GM13977 (cell line): ENCODE measurements around the gene GART.

Experiments
- DNase-seq: peaks from one replicate; pipeline ENCODE4 v3.0.0; 2012; ENCODE audit warnings: low spot score
- in situ Hi-C: fragments of 300-500 bp; cut with MboI; formaldehyde crosslinking; loops from one replicate; pipeline ENCODE4 v1.12.0; 2022; ENCODE audit warnings: low sequenced_read_pairs, low pct_unique_long_range_greater_than_20kb, mixed read lengths, inconsistent platforms; ENCODE audit not compliant: unreplicated experiment
- TF ChIP-seq, protein P1 (sequence below): IDR thresholded peaks from 2 replicates; pipeline ENCODE4 v1.5.1; 2012; ENCODE audit warnings: mild to moderate bottlenecking, control low read depth; ENCODE audit not compliant: insufficient read depth; ENCODE audit errors: extremely low read depth, missing control alignments

The GART gene

DNA sequence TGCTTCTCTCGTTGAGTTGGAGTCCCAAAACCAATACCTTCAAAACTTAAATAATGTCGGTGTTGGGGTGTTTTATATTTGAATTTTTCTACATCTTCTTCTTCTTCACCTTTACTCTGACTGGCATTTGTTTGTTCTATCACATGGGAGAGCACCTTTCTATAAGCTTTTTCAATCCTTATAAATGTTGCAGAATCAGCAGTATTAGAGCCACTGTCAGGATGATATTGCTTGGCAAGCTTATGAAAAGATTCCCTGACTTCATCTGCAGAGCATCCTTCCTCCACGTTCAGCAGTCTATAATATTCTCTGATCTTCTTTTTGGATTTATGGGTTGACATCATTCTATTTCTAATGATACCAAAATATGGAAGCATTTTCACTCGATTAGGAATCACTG lies 53.0 kb downstream of the GART start:
- DNase-seq, result no peak

GRCh38 chr21:33487996-33488395 lies 53.9 kb downstream of the GART start:
- in situ Hi-C loops, result no loop called here
- TF ChIP-seq, protein P1, sequence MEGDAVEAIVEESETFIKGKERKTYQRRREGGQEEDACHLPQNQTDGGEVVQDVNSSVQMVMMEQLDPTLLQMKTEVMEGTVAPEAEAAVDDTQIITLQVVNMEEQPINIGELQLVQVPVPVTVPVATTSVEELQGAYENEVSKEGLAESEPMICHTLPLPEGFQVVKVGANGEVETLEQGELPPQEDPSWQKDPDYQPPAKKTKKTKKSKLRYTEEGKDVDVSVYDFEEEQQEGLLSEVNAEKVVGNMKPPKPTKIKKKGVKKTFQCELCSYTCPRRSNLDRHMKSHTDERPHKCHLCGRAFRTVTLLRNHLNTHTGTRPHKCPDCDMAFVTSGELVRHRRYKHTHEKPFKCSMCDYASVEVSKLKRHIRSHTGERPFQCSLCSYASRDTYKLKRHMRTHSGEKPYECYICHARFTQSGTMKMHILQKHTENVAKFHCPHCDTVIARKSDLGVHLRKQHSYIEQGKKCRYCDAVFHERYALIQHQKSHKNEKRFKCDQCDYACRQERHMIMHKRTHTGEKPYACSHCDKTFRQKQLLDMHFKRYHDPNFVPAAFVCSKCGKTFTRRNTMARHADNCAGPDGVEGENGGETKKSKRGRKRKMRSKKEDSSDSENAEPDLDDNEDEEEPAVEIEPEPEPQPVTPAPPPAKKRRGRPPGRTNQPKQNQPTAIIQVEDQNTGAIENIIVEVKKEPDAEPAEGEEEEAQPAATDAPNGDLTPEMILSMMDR, result no peak
- DNase-seq, result no peak

More for the DNA sequence above, 53.0 kb downstream of the GART start:
- in situ Hi-C loops, result no loop called here
- TF ChIP-seq, protein P1, result no peak

GRCh38 chr21:33481314-33481943 lies 60.5 kb downstream of the GART start:
- TF ChIP-seq, protein P1, result no peak
- in situ Hi-C loops, result no loop called here
- no peak for DNase-seq

DNA sequence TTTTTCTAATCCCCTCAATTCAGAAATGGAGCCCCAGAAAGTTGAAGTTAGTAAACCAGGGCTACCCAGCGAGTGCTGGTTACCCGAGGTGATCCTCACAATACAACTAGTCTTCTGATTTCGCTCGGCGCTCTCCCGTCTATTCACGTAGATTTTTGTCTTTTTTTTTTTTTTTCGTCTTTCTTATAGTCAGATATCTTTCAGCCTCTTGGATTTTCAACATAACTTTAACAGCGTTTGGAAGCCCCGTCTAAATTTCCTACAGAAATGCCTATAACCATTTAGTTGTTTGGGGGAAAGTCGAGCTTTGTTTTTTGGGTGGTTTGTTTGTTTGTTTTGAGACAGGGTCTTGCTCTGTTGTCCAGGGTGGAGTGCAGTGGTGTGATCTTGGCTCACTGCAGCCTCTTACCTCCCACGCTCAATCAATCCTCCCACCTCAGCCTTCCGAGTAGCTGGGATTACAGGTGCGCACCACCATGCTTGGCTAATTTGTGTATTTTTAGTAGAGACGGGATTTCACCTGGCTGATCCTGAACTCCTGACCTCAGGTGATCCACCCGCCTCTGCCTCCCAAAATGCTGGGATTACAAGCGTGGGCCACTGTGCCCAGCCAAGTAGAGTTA lies 61.3 kb downstream of the GART start:
- DNase-seq, result no peak
- in situ Hi-C loops, result no loop called here
- TF ChIP-seq, protein P1, result no peak

- DNase-seq, result peak; percentile 98
- TF ChIP-seq, protein P1, result peak; percentile 37
- in situ Hi-C loops, result no loop called here
Observed at GRCh38 chr21:33479679-33480480, 62.0 kb downstream of the GART start, which contains the start of gene TMEM50B. TSS of gene TMEM50B (minus strand) at chr21:33479974. CDS start at chr21:33468885, 11,089 bp downstream.

- peak; percentile 74 for DNase-seq
- TF ChIP-seq, protein P1, result peak; percentile 30
- in situ Hi-C loops, result no loop called here
Observed at GRCh38 chr21:33478935-33479678, 62.8 kb downstream of the GART start.
